H1 (cell line): ENCODE data around the gene VSX2.

ENCODE experiments used
- ATF2 ChIP-seq: IDR thresholded peaks from 2 replicates; pipeline ENCODE4 v1.6.1; 2012; ENCODE audit warnings: low read length, inconsistent platforms
- CTCF ChIP-seq, 3 experiments: IDR thresholded peaks; 1 replicate in 2 of 3; 2 replicates in 1 of 3; pipeline versions ENCODE4 v1.5.1 to v1.6.1; 2011; ENCODE audit warnings: low read length in 3 of 3, mild to moderate bottlenecking in 3 of 3, inconsistent platforms in 2 of 3, low read depth in 1 of 3, moderate library complexity in 1 of 3; ENCODE audit not compliant: insufficient read depth in 1 of 3; ENCODE audit errors: control extremely low read depth in 1 of 3
- FOSL1 ChIP-seq: IDR thresholded peaks from 2 replicates; pipeline ENCODE4 v1.6.1; 2011; ENCODE audit warnings: mild to moderate bottlenecking, low read depth, low read length, moderate library complexity; ENCODE audit not compliant: insufficient read depth
- GABPA ChIP-seq: IDR thresholded peaks from 2 replicates; pipeline ENCODE4 v1.6.1; 2011; ENCODE audit warnings: mild to moderate bottlenecking, low read length, moderate library complexity, borderline replicate concordance; ENCODE audit not compliant: insufficient read depth
- POLR2A ChIP-seq, 2 experiments: IDR thresholded peaks; 1 replicate in 1 of 2; 2 replicates in 1 of 2; pipeline ENCODE4 v1.6.1; 2011; ENCODE audit warnings: low read depth in 2 of 2, low read length in 2 of 2, mild to moderate bottlenecking in 2 of 2; ENCODE audit errors: control extremely low read depth in 1 of 2
- RFX5 ChIP-seq: IDR thresholded peaks from 2 replicates; pipeline ENCODE4 v1.6.1; 2011; ENCODE audit warnings: low read depth, low read length, improper control_type of control experiment, borderline replicate concordance
- SIN3A ChIP-seq, 2 experiments: IDR thresholded peaks in 1 of 2; conservative IDR thresholded peaks in 1 of 2; 2 replicates each; pipeline ENCODE4 v1.6.1; 2011 to 2012; ENCODE audit warnings: low read length in 2 of 2, improper control_type of control experiment in 1 of 2, low read depth in 1 of 2, mild to moderate bottlenecking in 1 of 2
- SP1 ChIP-seq: IDR thresholded peaks from 2 replicates; pipeline ENCODE4 v1.6.1; 2011; ENCODE audit warnings: low read depth, low read length
- TAF1 ChIP-seq: IDR thresholded peaks from 2 replicates; pipeline ENCODE4 v1.6.1; 2011; ENCODE audit warnings: mild to moderate bottlenecking, low read depth, low read length
- TBP ChIP-seq: IDR thresholded peaks from 2 replicates; pipeline ENCODE4 v1.6.1; 2011; ENCODE audit warnings: low read depth, low read length, improper control_type of control experiment
- YY1 ChIP-seq: IDR thresholded peaks from 2 replicates; pipeline ENCODE4 v1.6.1; 2011; ENCODE audit warnings: low read depth, mild to moderate bottlenecking, low read length
- TF ChIP-seq, protein P1 (sequence below): IDR thresholded peaks from 2 replicates; pipeline ENCODE4 v1.6.1; 2012; ENCODE audit warnings: inconsistent platforms

- TF ChIP-seq SP1: no peak
- TF ChIP-seq YY1: no peak
- TF ChIP-seq SIN3A (conservative IDR thresholded peaks at IDR 0.05 in 1 of 2, IDR thresholded peaks at IDR 0.05 in 1 of 2; ENCODE audit: low read depth in 1 of 2, low read length in 2 of 2): no peak
- no peak for TF ChIP-seq CTCF (IDR thresholded peaks at IDR 0.05; ENCODE audit: control extremely low read depth in 1 of 3, insufficient read depth in 1 of 3, low read depth in 1 of 3, low read length in 3 of 3)
- TF ChIP-seq, protein P1, sequence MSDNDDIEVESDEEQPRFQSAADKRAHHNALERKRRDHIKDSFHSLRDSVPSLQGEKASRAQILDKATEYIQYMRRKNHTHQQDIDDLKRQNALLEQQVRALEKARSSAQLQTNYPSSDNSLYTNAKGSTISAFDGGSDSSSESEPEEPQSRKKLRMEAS: no peak
- no peak for TF ChIP-seq TBP
- TF ChIP-seq TAF1: no peak
- no peak for TF ChIP-seq ATF2
- TF ChIP-seq FOSL1: no peak
- TF ChIP-seq POLR2A (IDR thresholded peaks at IDR 0.05; ENCODE audit: control extremely low read depth in 1 of 2, low read depth in 2 of 2, low read length in 2 of 2): no peak
- TF ChIP-seq RFX5: no peak
- TF ChIP-seq GABPA: no peak
These were observed 32.1 kb downstream of the VSX2 start for GRCh38 chr14:74271365-74271764.
